Muscle of back (tissue), 11 donors: ENCODE measurements around the gene CNIH1. TPM values are rescaled to one million over a fixed set of nuclear protein-coding genes. Genes with fewer than 3 reads are reported as not detected.
"Not testable (repeated sequence)": the region's sequence is repeated elsewhere in the genome, so short reads cannot be mapped to it uniquely, and the experiment has no call there.

Source experiments
- DNase-seq, 3 donors: peaks; one replicate each; pipeline versions ENCODE4 v3.0.0 to v3.0.0-alpha.2; 2013
- polyA plus RNA-seq, 10 donors: library from polyadenylated mRNA; unstranded; fragments of 120-200 nt; gene quantifications; one replicate each; pipeline ENCODE4 v1.2.1, GENCODE V29; 2013; ENCODE audit not compliant: insufficient read length in 10 of 10

Gene CNIH1
- polyA plus RNA-seq, 10 donors, result 164 to 221 (median 192) TPM

DNA sequence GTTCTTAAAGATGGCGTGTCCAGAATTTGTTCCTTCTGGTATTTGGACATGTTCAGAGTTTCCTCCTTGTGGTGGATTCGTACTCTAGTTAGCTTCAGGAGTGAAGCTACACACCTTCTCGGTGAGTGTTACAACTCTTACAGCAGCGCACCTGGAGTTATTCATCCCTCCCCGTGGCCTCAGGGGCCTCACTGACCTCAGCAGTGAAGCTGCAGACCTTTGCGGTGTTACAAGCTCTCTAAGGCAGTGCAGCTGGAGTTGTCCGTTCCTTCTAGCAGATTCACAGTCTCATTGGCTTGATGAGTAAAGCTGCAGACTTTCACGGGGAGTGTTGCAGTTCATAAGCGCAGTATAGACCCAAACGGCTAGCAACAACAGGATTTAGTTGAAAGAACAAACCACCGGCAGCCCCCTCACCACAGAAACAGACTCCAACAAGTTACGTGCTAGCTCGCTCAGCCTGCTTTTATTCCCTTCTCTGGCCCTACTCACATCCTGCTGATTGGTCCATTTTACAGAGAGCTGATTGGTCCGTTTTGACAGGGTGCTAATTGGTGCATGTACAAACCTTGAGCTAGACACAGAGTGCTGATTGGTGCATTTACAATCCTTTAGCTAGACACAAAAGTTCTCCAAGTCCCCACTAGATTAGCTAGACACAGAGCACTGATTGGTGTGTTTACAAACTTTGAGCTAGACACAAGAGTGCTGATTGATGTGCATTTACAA is 48.9 kb downstream of the CNIH1 start:
- DNase-seq, result no peak

DNA sequence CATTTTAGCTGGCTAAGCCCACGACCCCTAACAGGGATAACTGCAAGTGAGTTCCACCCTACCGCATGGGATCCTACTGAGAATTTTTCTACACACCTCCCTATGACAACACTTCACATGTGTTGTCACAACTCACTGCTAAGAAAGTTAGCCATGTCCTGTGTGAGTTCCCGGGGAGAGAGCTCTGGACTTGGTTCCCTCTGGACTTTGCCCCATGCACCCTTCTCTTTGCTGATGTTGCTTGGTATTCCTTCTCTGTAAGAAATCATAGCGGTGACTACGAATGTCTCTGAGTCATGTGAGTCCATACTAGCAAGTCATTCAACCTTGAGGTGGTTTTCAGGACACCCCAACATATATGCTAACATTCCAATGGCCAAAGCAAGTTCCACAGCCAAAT is 53.8 kb downstream of the CNIH1 start:
- DNase-seq, result no peak

DNA sequence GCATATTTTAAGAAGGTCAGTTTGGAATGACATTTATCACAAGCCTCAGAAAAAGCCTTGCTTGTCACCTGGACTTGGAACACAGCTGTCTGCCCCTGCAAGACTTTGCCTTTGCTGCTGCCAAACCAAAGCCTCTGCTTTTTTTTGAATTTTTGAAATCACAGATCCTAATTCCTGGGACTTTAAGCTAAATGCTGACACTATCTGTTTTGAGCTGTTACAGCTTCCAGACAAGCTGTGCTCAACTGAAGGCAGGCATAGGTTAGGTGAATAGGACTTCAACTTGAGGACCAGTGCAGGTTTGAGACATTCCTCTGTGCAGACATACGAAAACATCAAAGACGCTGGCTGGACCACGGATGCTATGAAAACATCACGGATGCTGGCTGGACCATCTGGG is 55.6 kb downstream of the CNIH1 start:
- no peak for DNase-seq

DNA sequence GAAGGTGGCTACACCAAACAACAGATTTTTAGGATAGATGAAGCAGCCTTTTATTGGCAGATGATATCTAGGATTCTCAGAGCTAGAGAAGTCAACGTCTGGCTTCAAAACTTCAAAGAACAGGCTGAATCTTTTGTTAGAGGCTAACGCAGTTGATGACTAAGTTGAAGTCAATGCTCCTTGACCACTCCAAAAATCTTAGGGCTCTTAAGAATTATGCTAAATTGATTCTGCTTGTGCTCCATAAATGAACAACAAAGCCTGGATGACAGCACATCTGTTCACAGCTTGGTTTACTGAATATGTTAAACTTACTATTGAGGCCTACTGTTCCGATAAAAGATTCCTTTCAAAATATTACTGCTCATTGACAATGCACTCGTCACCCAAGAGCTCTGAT is 57.3 kb downstream of the CNIH1 start:
- DNase-seq, result no peak

DNA sequence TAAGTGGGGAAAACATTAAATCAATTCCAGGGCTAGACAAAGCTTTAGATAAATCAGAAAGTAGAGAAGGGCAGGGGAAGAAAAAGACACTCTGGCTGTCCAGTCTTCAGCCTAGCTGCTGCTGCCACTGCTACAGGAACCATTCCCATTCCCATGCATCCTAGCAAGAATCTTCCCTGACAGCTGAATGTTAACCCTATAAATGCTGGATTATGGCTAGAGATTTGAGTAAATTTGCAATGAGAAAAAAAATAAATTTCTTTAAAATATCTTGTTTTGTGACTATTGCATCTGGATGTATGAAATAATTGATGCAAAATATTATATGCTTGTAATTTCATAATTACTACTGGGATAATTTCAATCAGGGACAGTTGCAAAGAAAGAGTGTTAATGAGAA is 59.4 kb downstream of the CNIH1 start:
- DNase-seq, result no peak

DNA sequence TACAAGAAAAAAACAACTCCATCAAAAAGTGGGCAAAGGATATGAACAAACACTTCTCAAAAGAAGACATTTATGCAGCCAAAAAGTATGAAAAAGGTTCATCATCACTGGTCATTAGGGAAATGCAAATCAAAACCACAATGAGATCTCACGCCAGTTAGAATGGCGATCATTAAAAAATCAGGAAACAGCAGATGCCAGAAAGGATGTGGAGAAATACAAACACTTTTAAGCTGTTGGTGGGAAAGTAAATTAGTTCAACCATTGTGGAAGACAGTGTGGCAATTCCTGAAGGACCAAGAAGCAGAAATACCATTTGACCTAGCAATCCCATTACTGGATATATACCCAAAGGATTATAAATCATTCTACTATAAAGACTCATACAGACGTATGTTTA is 60.6 kb downstream of the CNIH1 start:
- not testable (repeated sequence) for DNase-seq

DNA sequence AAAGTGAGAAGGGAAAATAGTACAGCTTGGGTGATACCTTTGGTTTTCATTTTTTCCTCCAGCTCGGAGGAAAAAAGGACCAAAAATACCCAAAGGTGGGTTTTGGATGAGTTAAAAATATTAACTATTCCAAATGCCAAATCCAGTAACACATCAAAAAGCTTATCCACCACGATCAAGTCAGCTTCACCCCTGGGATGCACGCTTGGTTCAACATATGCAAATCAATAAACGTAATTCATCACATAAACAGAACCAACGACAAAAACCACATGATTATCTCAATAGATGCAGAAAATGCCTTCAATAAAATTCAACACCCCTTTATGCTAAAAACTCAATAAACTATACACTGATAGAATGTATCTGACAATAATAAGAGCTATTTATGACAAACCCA is 62.3 kb downstream of the CNIH1 start:
- not testable (repeated sequence) for DNase-seq

DNA sequence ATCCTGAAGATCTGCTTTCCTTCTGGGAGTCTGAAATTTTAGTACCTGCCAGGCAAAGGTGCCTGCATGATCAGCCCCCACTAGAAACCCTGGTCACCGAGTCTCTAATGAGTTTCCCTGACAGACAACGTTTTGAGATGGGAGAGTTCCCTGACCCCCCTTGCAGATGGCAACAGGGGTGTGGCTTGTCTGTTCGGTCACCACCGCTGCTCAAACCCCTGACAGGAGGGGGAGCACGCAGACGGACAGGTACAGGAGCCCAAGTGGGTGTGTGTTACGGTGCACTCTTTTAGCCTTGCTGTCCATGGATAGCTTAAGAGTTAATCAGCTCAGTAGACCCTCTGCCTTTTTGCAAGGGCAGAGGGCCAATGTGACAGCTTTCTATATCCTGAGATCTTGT is 63.7 kb downstream of the CNIH1 start:
- no peak for DNase-seq

DNA sequence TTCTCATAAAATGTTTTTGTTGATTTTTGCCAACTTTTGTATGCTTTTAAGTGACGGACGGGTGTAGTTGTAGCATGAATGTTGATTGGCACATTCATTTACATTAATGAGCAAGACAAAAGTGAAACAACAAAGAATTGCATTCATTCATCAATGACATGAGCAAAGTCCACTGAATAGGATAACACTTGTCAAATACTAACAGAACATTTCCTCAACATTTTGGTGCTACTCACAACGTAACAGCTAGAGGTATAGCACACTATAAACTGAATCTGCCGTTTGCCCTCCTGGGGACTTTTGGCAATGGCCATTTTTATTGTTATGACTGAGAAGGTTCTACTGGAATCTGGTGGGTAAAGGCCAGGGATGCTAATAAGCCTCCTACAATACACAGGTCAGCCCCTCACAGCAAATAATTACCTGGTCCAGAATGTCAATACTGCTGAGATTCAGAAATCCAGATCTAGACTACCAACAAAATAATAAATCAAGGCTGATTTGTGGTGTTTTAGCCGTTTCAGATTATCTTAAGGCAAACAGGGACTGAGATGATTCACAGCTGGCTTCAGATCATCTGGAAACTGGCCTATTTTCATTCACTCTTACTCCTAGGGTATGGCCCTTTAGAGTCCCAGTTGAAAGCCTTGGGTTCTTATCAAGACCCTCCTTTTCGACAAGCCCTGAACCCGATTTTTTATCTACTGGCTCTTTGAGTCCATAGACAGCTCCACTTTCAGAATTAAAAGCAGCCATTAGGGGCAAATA is 66.9 kb downstream of the CNIH1 start:
- no peak for DNase-seq

Other genes with a start within 250 kb of the CNIH1 start
- 10 to 100 TPM; 24.3 to 36.7 (median 30.5) TPM for gene CDKN3, start 44.4 kb downstream of the CNIH1 start, polyA plus RNA-seq
- gene GMFB, start 47.6 kb upstream of the CNIH1 start, polyA plus RNA-seq, result 10 to 100 TPM; 46.6 to 65.9 (median 60.5) TPM
- 10 to 100 TPM; 13.4 to 19.4 (median 17.3) TPM for gene CGRRF1, start 68.5 kb upstream of the CNIH1 start, polyA plus RNA-seq
- 10 to 100 TPM; 50.6 to 73.8 (median 59.9) TPM for gene SAMD4A, start 125.8 kb upstream of the CNIH1 start, polyA plus RNA-seq